ENCODE measurements around the gene SLC25A22. TPM values are rescaled to one million over a fixed set of nuclear protein-coding genes. Genes with fewer than 3 reads are reported as not detected.
A peak's percentile ranks its signal among the peaks of the same experiment; 100 is the strongest.

The SLC25A22 gene
- total RNA-seq, 1 donor from 2014 or later: 17.8 TPM

DNA sequence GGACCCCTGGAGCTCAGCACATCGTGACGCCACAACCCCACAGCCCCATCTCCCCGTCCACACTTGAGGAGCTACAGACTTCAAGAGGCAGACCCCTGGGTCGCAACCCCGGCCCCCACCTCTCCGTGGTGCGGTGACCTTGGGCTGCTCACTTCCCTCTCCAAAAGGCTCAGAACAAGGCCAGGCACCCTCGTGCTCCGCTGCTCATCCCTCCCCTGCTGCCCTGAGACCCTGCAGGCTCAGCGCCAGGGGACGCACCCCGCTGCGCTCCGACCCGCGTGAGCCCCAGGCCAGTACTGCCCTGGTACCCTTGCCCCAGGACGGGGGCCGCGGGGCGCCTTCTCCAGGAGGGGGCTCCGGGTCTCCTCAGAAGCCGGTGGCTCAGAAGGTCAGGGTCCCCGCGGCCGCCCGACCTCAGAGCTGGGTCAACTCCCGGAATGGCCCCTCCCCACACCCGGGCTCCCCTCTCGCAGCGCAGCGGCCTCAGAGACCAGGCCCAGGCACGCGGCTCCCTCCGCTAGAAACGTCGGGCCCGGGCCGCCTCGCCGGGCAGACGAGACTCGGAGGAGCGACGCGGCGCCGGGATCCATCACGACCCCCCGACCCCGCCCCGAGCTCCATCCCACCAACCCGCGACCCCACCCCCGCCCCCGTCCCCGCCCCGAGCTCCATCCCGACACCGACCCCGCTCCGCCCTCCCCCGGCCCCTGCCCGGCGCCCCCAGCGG is 21.4 kb downstream of the SLC25A22 start:
- no peaks in the 10 kb centered on the region for H3K9me3 Mint-ChIP-seq (ENCODE audit: unreplicated experiment)
- H3K4me3 Mint-ChIP-seq (ENCODE audit: unreplicated experiment): peak overlapping the region; percentile 94
- TF ChIP-seq, protein P1, sequence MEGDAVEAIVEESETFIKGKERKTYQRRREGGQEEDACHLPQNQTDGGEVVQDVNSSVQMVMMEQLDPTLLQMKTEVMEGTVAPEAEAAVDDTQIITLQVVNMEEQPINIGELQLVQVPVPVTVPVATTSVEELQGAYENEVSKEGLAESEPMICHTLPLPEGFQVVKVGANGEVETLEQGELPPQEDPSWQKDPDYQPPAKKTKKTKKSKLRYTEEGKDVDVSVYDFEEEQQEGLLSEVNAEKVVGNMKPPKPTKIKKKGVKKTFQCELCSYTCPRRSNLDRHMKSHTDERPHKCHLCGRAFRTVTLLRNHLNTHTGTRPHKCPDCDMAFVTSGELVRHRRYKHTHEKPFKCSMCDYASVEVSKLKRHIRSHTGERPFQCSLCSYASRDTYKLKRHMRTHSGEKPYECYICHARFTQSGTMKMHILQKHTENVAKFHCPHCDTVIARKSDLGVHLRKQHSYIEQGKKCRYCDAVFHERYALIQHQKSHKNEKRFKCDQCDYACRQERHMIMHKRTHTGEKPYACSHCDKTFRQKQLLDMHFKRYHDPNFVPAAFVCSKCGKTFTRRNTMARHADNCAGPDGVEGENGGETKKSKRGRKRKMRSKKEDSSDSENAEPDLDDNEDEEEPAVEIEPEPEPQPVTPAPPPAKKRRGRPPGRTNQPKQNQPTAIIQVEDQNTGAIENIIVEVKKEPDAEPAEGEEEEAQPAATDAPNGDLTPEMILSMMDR (IDR thresholded peaks at IDR 0.05; ENCODE audit: unreplicated experiment): no peak
- no peak overlapping the region for H3K27ac Mint-ChIP-seq (ENCODE audit: unreplicated experiment)
- peak; percentile 62 for DNase-seq (ENCODE audit: low spot score)
- peaks cover 3% of the 10 kb centered on the region for H3K36me3 Mint-ChIP-seq (ENCODE audit: low read depth, unreplicated experiment)
- peaks cover 6% of the 10 kb centered on the region for H3K27me3 Mint-ChIP-seq (ENCODE audit: unreplicated experiment)
- peaks cover 9% of the 10 kb centered on the region for H3K4me1 Mint-ChIP-seq (ENCODE audit: unreplicated experiment)

DNA sequence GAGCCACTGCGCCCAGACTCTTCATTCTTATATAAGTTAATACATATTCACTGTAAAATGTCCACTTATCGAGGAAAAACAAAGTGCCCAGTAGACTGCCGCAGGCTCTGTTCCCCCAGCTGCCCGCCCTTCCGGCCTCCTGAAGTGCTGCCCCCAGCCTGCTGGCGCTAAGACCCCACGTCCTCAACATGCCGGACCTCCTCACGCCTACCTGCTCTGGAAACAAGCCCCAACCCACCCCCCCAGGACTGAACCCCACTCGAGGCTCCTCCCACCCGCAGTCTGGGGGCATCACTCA is 21.9 kb downstream of the SLC25A22 start:
- H3K36me3 Mint-ChIP-seq (ENCODE audit: low read depth, unreplicated experiment): peaks cover 3% of the 10 kb centered on the region
- H3K9me3 Mint-ChIP-seq (ENCODE audit: unreplicated experiment): no peaks in the 10 kb centered on the region
- H3K27me3 Mint-ChIP-seq (ENCODE audit: unreplicated experiment): peaks cover 6% of the 10 kb centered on the region
- no peak for DNase-seq (ENCODE audit: low spot score)
- TF ChIP-seq, protein P1 (IDR thresholded peaks at IDR 0.05; ENCODE audit: unreplicated experiment): no peak
- H3K4me1 Mint-ChIP-seq (ENCODE audit: unreplicated experiment): peaks cover 9% of the 10 kb centered on the region
- H3K4me3 Mint-ChIP-seq (ENCODE audit: unreplicated experiment): peak overlapping the region; percentile 94
- no peak overlapping the region for H3K27ac Mint-ChIP-seq (ENCODE audit: unreplicated experiment)

DNA sequence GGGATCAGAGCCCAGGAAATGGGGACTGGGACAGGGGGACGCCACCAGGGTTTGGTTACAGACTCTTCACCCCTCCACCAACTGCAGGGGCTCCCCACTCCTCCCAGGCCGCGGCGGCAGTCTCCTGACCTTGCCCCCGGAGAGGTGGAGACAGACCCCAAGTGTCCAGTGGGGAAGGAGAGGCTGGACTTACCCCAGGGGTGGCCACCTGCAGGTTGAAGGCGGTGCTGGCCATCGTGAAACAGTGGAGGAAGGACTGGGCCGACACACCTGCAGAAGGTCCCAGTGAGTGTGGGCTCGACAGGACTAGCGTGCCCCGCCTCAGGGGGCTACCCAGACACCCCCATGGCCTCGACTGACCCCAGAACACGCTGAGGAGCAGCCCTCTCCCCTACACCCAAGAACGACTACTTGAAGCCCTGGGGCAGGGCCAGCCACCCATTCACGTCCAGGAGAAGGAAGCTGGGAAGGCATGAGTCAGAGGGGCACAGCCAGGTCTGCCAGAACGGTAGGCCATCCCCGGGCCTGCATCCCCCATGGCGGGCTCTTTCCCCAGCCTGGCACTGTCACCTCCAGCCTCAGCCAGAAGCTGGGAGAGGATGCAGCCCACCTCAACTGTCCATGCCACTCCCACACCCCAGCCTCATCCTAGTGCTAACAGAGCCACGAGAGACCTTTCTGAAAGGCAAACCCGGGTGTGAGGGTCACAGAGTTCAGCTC is 23.0 kb downstream of the SLC25A22 start:
- no peaks in the 10 kb centered on the region for H3K9me3 Mint-ChIP-seq (ENCODE audit: unreplicated experiment)
- H3K4me1 Mint-ChIP-seq (ENCODE audit: unreplicated experiment): peaks cover 7% of the 10 kb centered on the region
- no peak for DNase-seq (ENCODE audit: low spot score)
- H3K4me3 Mint-ChIP-seq (ENCODE audit: unreplicated experiment): no peak overlapping the region
- H3K27me3 Mint-ChIP-seq (ENCODE audit: unreplicated experiment): peaks cover 6% of the 10 kb centered on the region
- no peak overlapping the region for H3K27ac Mint-ChIP-seq (ENCODE audit: unreplicated experiment)
- TF ChIP-seq, protein P1 (IDR thresholded peaks at IDR 0.05; ENCODE audit: unreplicated experiment): no peak
- H3K36me3 Mint-ChIP-seq (ENCODE audit: low read depth, unreplicated experiment): no peaks in the 10 kb centered on the region

DNA sequence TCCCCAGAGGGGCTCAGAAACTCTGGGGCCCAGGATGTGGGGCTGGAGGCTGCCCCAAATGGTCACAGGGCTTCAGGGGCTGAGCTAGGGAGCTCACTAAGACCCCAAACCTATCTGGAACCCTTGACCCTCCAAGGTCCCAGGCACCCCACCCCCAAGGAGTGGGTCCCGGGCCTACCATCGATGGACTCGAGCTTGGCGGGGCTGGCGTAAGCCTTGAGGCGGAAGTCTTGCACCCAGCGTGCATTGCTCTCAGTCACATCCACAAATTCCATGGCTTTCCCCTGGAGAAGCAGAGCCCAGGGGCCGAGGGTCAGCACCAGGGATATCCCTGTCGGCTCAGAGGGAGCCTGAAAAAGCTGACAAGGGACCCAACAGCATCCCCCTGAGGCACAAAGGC is 24.3 kb downstream of the SLC25A22 start:
- Mint-ChIP-seq H3K4me3 (ENCODE audit: unreplicated experiment) (no peak overlapping the region), H3K36me3 (ENCODE audit: low read depth, unreplicated experiment) (no peaks in the 10 kb centered on the region), H3K9me3 (ENCODE audit: unreplicated experiment) (no peaks in the 10 kb centered on the region), H3K4me1 (ENCODE audit: unreplicated experiment) (peaks cover 7% of the 10 kb centered on the region), H3K27ac (ENCODE audit: unreplicated experiment) (no peak overlapping the region), H3K27me3 (ENCODE audit: unreplicated experiment) (peaks cover 6% of the 10 kb centered on the region)
- TF ChIP-seq, protein P1 (IDR thresholded peaks at IDR 0.05; ENCODE audit: unreplicated experiment): no peak
- no peak for DNase-seq (ENCODE audit: low spot score)

DNA sequence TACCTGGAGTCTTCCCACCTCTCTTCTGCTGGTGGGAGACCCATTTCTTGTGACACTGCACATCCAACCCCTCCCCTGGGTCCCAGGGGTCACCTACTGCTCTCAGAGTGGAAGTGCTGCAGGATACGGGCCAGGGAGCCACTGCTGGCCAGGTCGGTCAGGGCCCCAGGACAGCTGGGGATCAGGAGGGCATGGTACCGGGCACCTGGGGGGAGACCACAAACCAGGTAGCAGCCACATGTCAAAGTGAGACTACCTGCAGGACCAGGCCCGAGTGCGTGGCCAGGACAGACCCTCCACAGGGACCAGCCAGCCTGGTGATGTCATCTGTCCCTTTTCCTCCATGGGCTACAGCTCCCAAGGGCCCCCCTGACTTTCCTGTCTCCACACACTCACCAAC is 24.7 kb downstream of the SLC25A22 start:
- TF ChIP-seq, protein P1 (IDR thresholded peaks at IDR 0.05; ENCODE audit: unreplicated experiment): no peak
- no peak overlapping the region for H3K27ac Mint-ChIP-seq (ENCODE audit: unreplicated experiment)
- no peak overlapping the region for H3K4me3 Mint-ChIP-seq (ENCODE audit: unreplicated experiment)
- H3K27me3 Mint-ChIP-seq (ENCODE audit: unreplicated experiment): peaks cover 6% of the 10 kb centered on the region
- no peaks in the 10 kb centered on the region for H3K9me3 Mint-ChIP-seq (ENCODE audit: unreplicated experiment)
- no peak for DNase-seq (ENCODE audit: low spot score)
- peaks cover 7% of the 10 kb centered on the region for H3K4me1 Mint-ChIP-seq (ENCODE audit: unreplicated experiment)
- H3K36me3 Mint-ChIP-seq (ENCODE audit: low read depth, unreplicated experiment): no peaks in the 10 kb centered on the region
